ENCODE measurements around the gene SPATA9. TPM values are rescaled to one million over a fixed set of nuclear protein-coding genes. Genes with fewer than 3 reads are reported as not detected.

SPATA9 gene
- polyA plus RNA-seq, 1 of the 3 experiments (the other 2 are of a cell fraction), result 0.07 TPM

- Histone ChIP-seq H4K20me1 (ENCODE audit: insufficient read depth) (no peaks in the 10 kb centered on the region), H3K4me2 (no peak overlapping the region), H3K27me3 (ENCODE audit: insufficient read depth) (no peaks in the 10 kb centered on the region), H3K36me3 (replicated peaks in 1 of 2; ENCODE audit: control insufficient read depth in 1 of 2, insufficient read depth in 2 of 2, low read length in 1 of 2) (no peaks in the 10 kb centered on the region), H3K4me3 (ENCODE audit: low read depth in 2 of 2, low read length in 1 of 2) (no peak overlapping the region), H2AFZ (ENCODE audit: low read depth) (no peak overlapping the region), H3K9me3 (no peaks in the 10 kb centered on the region), H3F3A (replicated peaks; ENCODE audit: insufficient read depth) (no peaks in the 10 kb centered on the region), H3K9ac (no peak overlapping the region), H3K79me2 (ENCODE audit: insufficient read depth) (no peaks in the 10 kb centered on the region), H3K4me1 (ENCODE audit: control insufficient read depth in 1 of 2, insufficient read depth in 2 of 2, low read depth in 1 of 2, low read length in 1 of 2) (no peaks in the 10 kb centered on the region), H3K9me2 (no peaks in the 10 kb centered on the region), H3K27ac (ENCODE audit: low read depth in 2 of 2, low read length in 1 of 2) (no peak overlapping the region)
- CTCF ChIA-PET, result interaction anchor here (0.6 kb wide), 1 partner anchor 168 kb away, joined by 3 read pairs; no protein-coding TSS in a partner anchor
- DNase-seq, result no peak
- WGBS (ENCODE audit: low lambda C conversion rate), result 85% methylated on average over 2 of the region's 2 CpGs
- POLR2A ChIA-PET, result no interaction called here
- no peak for TF ChIP-seq MEF2A (IDR thresholded peaks at IDR 0.05; ENCODE audit: borderline replicate concordance, low read depth)
- no peak for TF ChIP-seq SMC3 (IDR thresholded peaks at IDR 0.05; ENCODE audit: low read depth, low read length)
- TF ChIP-seq TEAD4 (IDR thresholded peaks at IDR 0.05; ENCODE audit: borderline replicate concordance, insufficient read depth), result no peak
- no peak for TF ChIP-seq EP300 (IDR thresholded peaks at IDR 0.05; ENCODE audit: borderline replicate concordance in 1 of 2, low read depth in 1 of 2, low read length in 1 of 2)
- TF ChIP-seq FOXJ3 (CRISPR knock-in tag; IDR thresholded peaks at IDR 0.05), result no peak
- TF ChIP-seq CHD2 (IDR thresholded peaks at IDR 0.05; ENCODE audit: low read length, partially characterized antibody), result no peak
- TF ChIP-seq USF2 (IDR thresholded peaks at IDR 0.05; ENCODE audit: borderline replicate concordance, low read depth, low read length), result no peak
- no peak for TF ChIP-seq FOSL2 (IDR thresholded peaks at IDR 0.05; ENCODE audit: borderline replicate concordance, low read depth)
- TF ChIP-seq PBX3 (IDR thresholded peaks at IDR 0.05), result no peak
- TF ChIP-seq POLR2AphosphoS5 (IDR thresholded peaks at IDR 0.05; ENCODE audit: low read depth, low read length), result no peak
- TF ChIP-seq, protein P1, sequence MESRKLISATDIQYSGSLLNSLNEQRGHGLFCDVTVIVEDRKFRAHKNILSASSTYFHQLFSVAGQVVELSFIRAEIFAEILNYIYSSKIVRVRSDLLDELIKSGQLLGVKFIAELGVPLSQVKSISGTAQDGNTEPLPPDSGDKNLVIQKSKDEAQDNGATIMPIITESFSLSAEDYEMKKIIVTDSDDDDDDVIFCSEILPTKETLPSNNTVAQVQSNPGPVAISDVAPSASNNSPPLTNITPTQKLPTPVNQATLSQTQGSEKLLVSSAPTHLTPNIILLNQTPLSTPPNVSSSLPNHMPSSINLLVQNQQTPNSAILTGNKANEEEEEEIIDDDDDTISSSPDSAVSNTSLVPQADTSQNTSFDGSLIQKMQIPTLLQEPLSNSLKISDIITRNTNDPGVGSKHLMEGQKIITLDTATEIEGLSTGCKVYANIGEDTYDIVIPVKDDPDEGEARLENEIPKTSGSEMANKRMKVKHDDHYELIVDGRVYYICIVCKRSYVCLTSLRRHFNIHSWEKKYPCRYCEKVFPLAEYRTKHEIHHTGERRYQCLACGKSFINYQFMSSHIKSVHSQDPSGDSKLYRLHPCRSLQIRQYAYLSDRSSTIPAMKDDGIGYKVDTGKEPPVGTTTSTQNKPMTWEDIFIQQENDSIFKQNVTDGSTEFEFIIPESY (IDR thresholded peaks at IDR 0.05; ENCODE audit: borderline replicate concordance, low read depth), result no peak
- TF ChIP-seq TAF1 (IDR thresholded peaks at IDR 0.05; ENCODE audit: borderline replicate concordance, low read depth, low read length), result no peak
- no peak for TF ChIP-seq GABPA (IDR thresholded peaks at IDR 0.05; ENCODE audit: low read depth)
- TF ChIP-seq NFIC (IDR thresholded peaks at IDR 0.05; ENCODE audit: borderline replicate concordance), result no peak
- no peak for TF ChIP-seq YY1 (IDR thresholded peaks at IDR 0.05; ENCODE audit: low read depth)
- TF ChIP-seq RCOR1 (IDR thresholded peaks at IDR 0.05; ENCODE audit: low read length), result no peak
Measured at GRCh38 chr5:95684361-95684760, 1.6 kb upstream of the SPATA9 start.
